DLD1 (cell line): ENCODE results near the gene INTS11.

Source experiments
- in situ Hi-C: cut with HindIII; loops from 2 replicates; pipeline ENCODE4 v1.10.0; 2017; ENCODE audit warnings: low sequenced_read_pairs

INTS11 gene

GRCh38 chr1:1303736-1304135 lies 20.7 kb downstream of the INTS11 start:
- in situ Hi-C loops: no loop called here

- in situ Hi-C loops: no loop called here
These were observed 21.4 kb downstream of the INTS11 start for GRCh38 chr1:1302951-1303509.

DNA sequence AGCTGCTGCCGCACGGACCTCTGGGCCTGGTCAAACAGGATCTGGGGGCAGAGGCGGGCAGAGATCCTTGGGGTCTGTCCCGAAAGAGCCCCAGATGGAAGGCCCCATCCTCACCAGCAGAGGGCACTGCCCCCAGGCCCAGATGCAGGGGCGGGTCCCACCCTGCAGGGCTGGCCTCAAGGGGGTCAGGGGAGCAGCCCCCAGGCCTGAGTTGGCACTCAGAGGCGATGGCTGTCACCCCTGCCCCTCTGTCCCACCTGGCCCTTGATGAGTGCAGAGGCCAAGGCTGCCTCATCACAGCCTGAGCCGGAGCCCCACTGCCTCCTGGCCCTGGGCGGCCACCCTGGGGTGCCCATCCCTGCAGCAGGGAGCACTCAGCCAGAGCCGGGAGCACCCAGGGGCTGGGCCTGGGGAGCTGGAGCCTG lies 22.4 kb downstream of the INTS11 start:
- in situ Hi-C loops: no loop called here

DNA sequence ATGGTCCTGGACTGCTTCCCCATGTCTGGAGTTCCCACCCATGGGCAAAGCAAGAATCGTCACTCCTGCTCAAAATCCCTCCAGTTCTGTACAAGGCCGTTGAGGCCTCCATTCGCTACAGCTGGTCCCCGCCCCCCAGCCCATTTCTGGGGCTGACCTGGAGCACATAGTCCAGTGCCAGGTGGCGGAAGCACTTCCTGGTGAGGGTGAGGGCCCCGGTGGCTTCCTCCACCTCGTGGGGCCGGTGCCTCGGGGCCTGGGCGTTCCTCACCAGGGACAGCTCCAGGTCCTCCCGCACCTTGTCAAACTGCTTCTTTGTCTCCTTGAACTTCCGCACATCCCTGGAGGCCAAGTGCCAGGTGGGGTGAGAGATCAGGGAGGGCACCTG lies 24.1 kb downstream of the INTS11 start:
- in situ Hi-C loops: no loop called here

DNA sequence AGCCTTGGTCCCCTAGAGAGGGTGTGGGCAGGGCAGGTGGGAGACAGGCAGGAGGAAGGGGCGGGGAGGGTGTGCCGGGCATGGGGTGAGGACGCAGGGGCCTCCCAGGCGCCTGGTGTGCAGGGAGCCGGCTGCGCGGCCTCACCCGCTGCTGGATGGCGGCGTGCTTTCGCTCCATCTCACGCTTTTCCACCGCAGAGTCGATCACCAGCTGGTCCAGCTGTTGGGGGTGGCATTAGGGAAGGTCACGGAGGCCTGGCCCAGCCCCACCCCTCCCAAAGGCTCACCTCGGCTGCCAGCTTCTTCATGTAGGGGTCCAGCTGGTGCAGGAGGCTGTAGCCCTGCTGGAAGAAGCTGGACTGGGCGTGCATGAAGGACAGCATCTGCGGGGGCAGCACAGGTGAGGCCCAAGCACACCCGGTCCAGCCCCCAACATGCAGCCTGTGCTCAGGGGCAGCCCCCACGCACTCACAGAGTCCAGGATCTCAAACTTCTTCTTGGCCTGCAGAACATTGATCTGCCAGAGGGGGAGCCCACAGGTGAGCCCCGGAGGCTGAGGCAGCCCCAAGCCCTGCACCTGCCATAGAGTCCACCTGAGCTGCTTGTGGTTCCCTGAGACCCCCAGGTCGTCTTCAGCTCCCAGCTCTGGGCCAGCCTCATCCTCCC lies 24.6 kb downstream of the INTS11 start:
- in situ Hi-C loops: no loop called here

DNA sequence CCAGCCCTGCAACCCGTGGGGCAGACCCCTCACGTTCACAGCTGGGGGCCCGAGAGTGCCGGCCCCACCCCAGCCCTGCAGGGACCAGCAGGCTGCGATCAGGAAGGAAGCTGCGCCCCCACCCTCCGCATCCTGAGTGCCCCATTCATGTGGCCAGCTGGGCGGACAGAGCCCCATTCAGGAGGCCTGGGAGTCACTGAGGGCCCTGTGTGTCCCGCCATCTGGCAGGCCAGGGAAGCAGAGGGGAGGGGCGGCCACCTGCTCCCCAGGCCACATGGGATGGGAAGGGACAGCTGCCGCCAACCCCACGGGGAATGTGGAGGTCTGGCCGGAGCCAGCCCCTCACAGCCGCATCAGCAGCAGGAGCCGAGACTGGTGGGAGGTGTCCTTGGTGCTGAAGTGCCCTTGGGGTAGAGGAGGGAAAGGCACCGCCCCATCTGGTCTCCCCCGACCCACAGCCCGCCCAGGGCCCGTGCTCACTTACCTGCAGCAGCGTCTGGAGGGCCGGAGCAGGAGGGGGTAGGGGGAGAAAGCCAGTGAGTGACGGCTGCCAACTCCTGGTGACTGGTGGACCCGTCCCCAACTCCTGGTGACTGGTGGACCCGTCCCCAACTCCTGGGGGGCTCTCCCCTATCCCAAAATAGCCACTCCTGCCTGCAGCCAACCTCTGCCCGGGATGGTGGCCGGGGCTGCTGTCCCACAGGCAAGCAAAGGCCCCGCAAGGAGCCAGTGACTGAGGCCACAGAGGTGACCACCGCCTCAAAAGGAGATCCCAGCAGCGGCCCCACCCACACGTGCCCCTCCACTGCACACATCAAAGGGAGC lies 25.4 kb downstream of the INTS11 start:
- in situ Hi-C loops: no loop called here

DNA sequence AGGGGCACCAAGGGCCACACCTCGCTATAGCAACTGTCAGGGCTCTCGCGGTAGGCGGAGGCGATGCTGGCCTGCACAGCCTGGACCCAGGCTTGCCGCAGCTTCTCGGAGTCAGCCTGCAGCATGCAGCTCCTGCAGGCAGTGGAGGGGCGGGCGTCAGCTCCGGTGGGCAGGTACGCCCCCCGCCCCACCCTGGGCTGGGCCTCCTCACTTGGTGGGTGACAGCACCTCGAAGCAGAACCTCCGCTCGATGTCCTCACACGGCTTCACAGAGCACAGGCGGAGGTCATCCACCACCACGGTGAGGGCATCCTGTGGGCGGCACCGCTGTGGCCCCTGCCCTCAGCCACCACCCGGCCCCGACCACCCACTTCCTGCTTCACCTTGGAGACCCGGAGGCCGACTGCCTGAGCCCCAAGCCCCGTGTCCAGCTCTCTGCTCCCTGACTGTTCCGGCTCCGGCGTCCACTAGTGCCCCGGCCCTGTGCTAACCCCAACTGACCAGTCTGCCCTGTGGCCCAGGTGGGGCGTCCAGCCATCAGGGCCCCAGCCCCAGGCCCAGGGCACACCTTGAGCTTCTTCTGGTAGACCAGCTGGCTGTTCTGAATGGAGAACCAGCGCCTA lies 26.5 kb downstream of the INTS11 start:
- in situ Hi-C loops: no loop called here

DNA sequence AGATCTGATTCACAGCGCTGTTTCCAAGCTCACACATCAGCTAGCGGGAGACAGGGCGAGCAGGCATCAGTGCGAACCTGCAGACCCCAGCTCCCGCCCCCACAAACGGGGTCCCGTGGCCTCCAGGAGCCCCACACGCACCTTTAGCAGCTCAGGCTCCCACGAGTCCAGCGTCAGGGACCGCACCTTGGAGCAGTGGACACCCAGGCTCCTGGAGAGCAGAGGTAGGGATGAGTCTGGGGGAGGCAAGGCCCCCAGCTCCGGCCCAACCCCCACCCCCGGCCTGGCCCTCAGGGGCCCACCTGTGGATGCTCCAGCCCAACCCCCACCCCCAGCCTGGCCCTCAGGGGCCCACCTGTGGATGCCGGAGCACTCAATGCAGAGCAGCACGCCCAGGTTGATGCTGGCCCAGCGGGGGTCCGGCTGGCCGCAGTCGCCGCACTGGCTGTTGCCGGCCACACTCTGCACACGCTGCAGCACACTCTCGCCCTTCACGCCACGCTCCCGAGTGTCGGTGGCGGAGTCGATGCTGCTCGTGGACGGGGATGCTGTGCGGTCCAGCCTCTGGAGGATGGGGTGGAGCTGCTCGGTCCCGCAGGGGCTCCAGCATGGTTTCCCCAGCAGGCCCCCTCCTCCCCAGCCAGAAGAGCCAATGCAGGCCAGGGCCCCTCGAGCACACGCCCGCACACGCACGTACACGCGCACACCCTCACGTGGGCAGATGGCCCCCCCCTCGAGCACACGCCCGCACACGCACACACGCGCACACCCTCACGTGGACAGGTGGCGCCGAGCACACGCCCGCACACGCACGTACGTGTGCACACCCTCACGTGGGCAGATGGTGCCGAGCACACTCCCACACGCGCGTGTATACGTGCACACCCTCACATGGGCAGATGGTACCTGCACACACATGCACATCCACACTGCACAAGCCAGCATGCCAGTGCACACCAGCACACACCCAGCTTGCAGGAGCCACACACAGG lies 28.1 kb downstream of the INTS11 start:
- in situ Hi-C loops: no loop called here

DNA sequence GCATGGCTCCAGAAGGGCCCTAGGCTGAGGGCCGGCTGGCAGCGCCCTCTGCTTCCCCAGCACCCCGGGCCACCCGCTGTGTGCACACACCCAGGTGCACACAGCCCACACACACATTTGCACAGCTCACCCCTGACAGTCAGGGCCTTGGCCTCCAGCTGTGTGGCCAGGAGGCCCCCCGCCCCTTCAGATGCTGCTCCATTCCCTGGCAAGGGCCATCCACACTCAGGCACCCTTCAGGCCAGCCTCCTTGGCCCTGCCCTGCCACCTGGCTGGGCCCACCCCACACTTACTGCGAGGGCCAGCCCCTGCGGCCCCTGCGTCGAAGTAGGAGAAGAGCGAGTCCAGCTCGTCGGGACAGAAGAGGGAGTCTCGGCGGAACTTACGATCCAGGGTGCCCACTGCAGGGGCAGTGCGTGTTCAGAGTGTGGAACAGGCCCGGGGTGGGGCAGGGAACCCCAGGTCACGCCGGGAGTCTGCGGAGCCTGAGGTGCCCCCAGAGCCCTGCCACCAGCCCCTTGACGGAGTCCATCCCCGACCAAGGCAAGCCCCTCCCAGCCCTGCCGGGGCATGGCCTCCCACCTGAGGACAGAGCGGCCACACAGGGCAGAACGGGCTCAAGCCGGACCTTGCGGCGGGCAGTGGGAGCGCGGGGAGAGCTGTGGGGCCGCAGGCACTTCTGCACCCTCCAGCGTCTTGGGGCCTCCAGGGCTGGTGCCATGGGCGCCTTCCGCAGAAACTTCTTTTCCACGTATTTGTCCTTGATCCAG lies 29.1 kb downstream of the INTS11 start:
- in situ Hi-C loops: no loop called here

GRCh38 chr1:1294250-1294890 lies 30.1 kb downstream of the INTS11 start:
- in situ Hi-C loops: no loop called here

DNA sequence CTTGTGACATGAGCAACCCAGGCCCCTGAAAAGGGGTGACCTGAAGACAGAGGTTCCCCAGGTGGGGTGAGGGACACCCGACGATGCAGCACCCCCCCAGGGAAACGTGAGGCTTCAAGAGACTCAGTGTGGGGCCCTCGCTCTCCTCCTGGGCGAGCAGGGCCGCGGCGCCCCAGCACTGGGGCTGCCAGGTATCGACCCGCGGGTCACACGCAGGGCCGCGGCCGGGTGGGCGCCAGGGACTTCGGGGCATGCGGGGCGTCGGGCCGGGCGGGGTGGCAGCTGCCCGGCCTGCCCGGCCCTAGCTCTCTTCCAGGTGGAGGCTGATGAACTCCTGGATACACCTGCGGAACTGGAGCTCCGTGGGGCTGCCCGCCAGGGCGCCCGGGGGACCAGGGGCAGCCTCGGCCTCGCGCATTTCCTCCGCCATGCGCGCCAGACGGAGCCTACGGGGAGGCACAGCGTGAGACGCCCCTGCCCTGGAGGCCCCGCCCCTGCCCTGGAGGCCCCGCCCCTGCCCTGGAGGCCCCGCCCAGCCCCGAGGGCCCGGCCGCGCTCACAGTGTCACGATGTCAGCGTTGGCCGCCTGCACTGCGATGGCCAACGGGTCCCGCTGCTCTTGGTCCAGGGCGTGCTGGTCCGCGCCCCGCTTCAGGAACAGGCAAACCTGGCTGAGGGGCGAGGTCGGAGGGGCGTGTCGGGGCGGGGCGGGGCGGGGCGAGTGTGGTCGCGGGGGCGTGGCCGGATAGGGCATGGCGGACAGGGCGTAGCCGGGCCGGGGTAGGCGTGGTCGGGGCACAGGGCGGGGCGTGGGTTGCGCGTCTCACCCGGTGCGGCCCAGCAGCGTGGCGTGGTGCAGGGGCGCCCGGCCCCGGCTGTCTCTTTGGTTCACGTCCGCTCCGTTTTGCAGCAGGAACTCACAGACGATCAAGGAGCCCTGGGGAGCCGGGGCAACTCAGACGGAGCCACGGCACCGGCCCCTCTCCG lies 30.9 kb downstream of the INTS11 start:
- in situ Hi-C loops: no loop called here

DNA sequence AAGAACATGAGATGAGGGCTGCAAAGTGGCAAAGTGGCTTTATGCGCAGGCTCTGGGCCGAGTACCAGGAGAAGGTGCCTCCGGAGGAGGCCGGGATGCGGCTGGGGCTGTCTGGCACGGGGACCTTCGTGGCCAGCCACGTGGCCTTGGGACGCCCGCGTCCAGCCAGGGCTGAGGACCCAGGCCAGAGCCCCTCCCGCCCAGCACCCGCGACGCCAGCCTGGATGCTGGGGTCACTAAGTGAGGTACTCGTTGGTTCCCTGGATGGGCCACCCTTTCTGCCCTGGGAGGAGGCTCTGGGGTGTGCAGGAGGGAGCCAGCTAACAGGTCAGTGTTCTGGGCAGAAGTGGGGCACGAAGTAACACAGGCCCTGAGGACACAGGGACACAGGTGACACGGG lies 31.6 kb downstream of the INTS11 start:
- in situ Hi-C loops: no loop called here

DNA sequence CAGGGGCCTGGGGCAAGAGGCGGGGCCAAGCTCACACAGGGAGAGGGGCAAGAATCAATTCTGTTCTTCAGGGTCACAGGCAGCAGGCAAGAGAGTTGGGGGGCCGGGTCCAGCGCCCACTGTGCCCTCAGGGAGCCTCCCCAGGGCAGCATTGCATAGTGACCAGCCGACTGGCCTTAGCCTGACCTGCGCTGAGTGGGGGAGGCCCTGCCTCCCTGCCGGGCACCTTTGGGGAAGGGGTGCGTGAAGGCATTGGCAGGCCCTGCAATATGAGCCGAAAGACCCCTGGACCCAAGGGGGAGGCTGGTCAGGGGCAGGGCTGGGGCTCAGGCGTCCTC lies 32.0 kb downstream of the INTS11 start:
- in situ Hi-C loops: no loop called here

GRCh38 chr1:1291548-1292441 lies 32.7 kb downstream of the INTS11 start:
- in situ Hi-C loops: no loop called here

DNA sequence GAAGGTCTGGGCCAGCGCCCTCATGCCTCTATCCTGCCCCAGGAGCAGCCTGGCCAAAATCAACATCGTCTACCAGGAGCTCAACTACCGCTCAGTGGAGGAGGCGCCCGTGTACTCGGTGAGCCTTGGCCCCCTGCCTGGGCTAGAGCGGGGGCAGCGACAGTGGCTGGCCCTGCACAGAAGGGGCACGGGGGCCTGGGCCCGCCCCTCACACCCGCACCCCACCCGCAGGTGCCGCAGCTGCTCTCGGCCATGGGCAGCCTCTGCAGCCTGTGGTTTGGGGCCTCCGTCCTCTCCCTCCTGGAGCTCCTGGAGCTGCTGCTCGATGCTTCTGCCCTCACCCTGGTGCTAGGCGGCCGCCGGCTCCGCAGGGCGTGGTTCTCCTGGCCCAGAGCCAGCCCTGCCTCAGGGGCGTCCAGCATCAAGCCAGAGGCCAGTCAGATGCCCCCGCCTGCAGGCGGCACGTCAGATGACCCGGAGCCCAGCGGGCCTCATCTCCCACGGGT lies 33.4 kb downstream of the INTS11 start:
- in situ Hi-C loops: no loop called here

DNA sequence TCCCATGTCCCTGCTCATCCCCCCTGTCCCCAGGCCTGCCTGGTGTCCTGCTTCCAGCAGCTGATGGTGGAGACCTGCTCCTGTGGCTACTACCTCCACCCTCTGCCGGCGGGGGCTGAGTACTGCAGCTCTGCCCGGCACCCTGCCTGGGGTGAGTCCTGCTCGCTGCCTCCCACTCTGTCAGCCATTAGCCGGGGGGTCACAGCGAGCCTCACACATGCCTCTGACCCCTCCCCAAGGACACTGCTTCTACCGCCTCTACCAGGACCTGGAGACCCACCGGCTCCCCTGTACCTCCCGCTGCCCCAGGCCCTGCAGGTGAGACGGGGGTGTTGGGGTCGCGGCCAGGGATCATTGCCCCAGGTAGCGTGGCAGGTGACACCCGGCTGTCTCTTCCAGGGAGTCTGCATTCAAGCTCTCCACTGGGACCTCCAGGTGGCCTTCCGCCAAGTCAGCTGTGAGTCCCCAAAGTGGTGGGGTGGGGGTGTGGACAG lies 34.2 kb downstream of the INTS11 start:
- in situ Hi-C loops: no loop called here
